GM19035 (cell line): Measurements from ENCODE around the gene ACAD11.

Source experiments
- ATAC-seq: cut with Tn5 transposase; IDR thresholded peaks from one replicate; pipeline ENCODE4 v1.9.1; 2021; ENCODE audit not compliant: unreplicated experiment

Gene ACAD11

GRCh38 chr3:132555306-132556035, 104.1 kb downstream of the ACAD11 start:
- ATAC-seq = no peak

GRCh38 chr3:132554437-132554836, 105.2 kb downstream of the ACAD11 start:
- no peak for ATAC-seq

- ATAC-seq = no peak
These were observed 105.8 kb downstream of the ACAD11 start for GRCh38 chr3:132553826-132554225.

GRCh38 chr3:132550579-132551305, 108.9 kb downstream of the ACAD11 start:
- no peak for ATAC-seq

GRCh38 chr3:132549890-132550578, 109.6 kb downstream of the ACAD11 start:
- peak; percentile 77 for ATAC-seq

- ATAC-seq = no peak
These were observed 110.4 kb downstream of the ACAD11 start for GRCh38 chr3:132549169-132549568.

- no peak for ATAC-seq
These were observed 114.1 kb downstream of the ACAD11 start for GRCh38 chr3:132545471-132545870.

GRCh38 chr3:132544130-132544529, 115.5 kb downstream of the ACAD11 start:
- no peak for ATAC-seq

- no peak for ATAC-seq
These were observed 116.4 kb downstream of the ACAD11 start for GRCh38 chr3:132543011-132543739.

GRCh38 chr3:132542577-132542976, 117.0 kb downstream of the ACAD11 start:
- ATAC-seq = no peak

- no peak for ATAC-seq
These were observed 119.9 kb downstream of the ACAD11 start for GRCh38 chr3:132539681-132540080.

GRCh38 chr3:132538072-132538471, 121.5 kb downstream of the ACAD11 start:
- ATAC-seq = no peak

GRCh38 chr3:132537297-132537696, 122.3 kb downstream of the ACAD11 start:
- no peak for ATAC-seq

- ATAC-seq = peak; percentile 27
These were observed 123.0 kb downstream of the ACAD11 start for GRCh38 chr3:132536442-132537153.

- peak; percentile 58 for ATAC-seq
These were observed 123.8 kb downstream of the ACAD11 start for GRCh38 chr3:132535575-132536441.

- ATAC-seq = no peak
These were observed 129.0 kb downstream of the ACAD11 start for GRCh38 chr3:132530624-132531023.

GRCh38 chr3:132522353-132522752, 137.3 kb downstream of the ACAD11 start:
- peak; percentile 90 for ATAC-seq

- ATAC-seq = no peak
These were observed 137.7 kb downstream of the ACAD11 start for GRCh38 chr3:132521901-132522300.

GRCh38 chr3:132519914-132520313, 139.7 kb downstream of the ACAD11 start:
- no peak for ATAC-seq

- ATAC-seq = no peak
These were observed 142.3 kb downstream of the ACAD11 start for GRCh38 chr3:132517311-132517710.
